HCT116 (cell line): ENCODE data around the gene PDHB. TPM values are rescaled to one million over a fixed set of nuclear protein-coding genes. Genes with fewer than 3 reads are reported as not detected.
"Not testable (repeated sequence)": the region's sequence is repeated elsewhere in the genome, so short reads cannot be mapped to it uniquely, and the experiment has no call there.

Experiments used
- ATAC-seq: fragments of 200-7000 bp; cut with Tn5 transposase; 2 replicates; pipeline ENCODE4 v1.9.1; 2020; ENCODE audit warnings: mild to moderate bottlenecking, moderate library complexity
- BruUV-seq: library from RNA; stranded (reverse); fragments of 400-500 nt; replicated peaks from 2 replicates; lab custom pipeline; 2021; lab: Mats Ljungman, UMichigan
- CTCF ChIA-PET: fragments of 300-600 bp; sonication (Branson Sonifier 250); formaldehyde crosslinking; loops from one replicate; lab custom pipeline; 2021; ENCODE audit warnings: antibody characterized with exemption; lab: Charles Lee
- POLR2A ChIA-PET: fragments of 300-600, 350-600 bp; sonication (Branson Sonifier 250); formaldehyde crosslinking; loops from one replicate; lab custom pipeline; 2021; ENCODE audit warnings: antibody characterized with exemption; lab: Charles Lee
- RAD21 ChIA-PET, 2 experiments: fragments of 300-600 bp; sonication (Branson Sonifier 250); formaldehyde crosslinking; loops; one replicate each; lab custom pipeline; 2023; ENCODE audit warnings: low total read pairs in 2 of 2; ENCODE audit not compliant: uncharacterized antibody in 2 of 2, unreplicated experiment in 2 of 2, low non-redundant PET in 1 of 2; lab: Charles Lee
- DNase-seq: peaks from one replicate; pipeline ENCODE4 v3.0.0-alpha.2; 2010; ENCODE audit warnings: low read depth, low spot score
- H2AFZ ChIP-seq: fragments of 200-600 bp; shearing (Covaris generic), sonication (generic); 2 replicates; pipeline ENCODE4 v1.6.1; 2017; ENCODE audit warnings: low read depth, mixed run types, mixed read lengths, antibody characterized with exemption, low read length; ENCODE audit not compliant: poor library complexity, severe bottlenecking
- H3K27ac ChIP-seq: 2 replicates; pipeline ENCODE4 v1.5.1; 2012; ENCODE audit warnings: low read depth, low read length
- H3K27me3 ChIP-seq: fragments of 200-600 bp; sonication (generic); 2 replicates; pipeline ENCODE4 v1.6.1; 2016; ENCODE audit warnings: mixed run types, low read length, mixed read lengths; ENCODE audit not compliant: insufficient read depth
- H3K36me3 ChIP-seq, 2 experiments: fragments of 200-500 bp in 1 of 2; fragments of 200-600 bp in 1 of 2; sonication (Bioruptor generic) in 1 of 2; sonication (generic) in 1 of 2; 2 replicates each; pipeline versions ENCODE4 v1.5.1 to v1.6.1; 2014 to 2016; ENCODE audit warnings: low read length in 2 of 2, inconsistent platforms in 1 of 2, mixed read lengths in 1 of 2, mixed run types in 1 of 2; ENCODE audit not compliant: insufficient read depth in 2 of 2, control insufficient read depth in 1 of 2
- H3K4me1 ChIP-seq, 2 experiments: fragments of 200-600 bp in 1 of 2; sonication (generic) in 1 of 2; 2 replicates each; pipeline versions ENCODE4 v1.5.1 to v1.6.1; 2012 to 2017; ENCODE audit warnings: low read length in 2 of 2, inconsistent platforms in 1 of 2, mild to moderate bottlenecking in 1 of 2, mixed read lengths in 1 of 2, mixed run types in 1 of 2, moderate library complexity in 1 of 2; ENCODE audit not compliant: insufficient read depth in 2 of 2, control insufficient read depth in 1 of 2
- H3K4me2 ChIP-seq: fragments of 200-600 bp; sonication (generic); 2 replicates; pipeline ENCODE4 v1.6.1; 2017; ENCODE audit warnings: mixed run types, low read length, mixed read lengths
- H3K4me3 ChIP-seq, 2 experiments: fragments of 200-600 bp in 1 of 2; sonication (generic) in 1 of 2; replicated peaks in 1 of 2; 2 replicates each; pipeline ENCODE4 v1.5.1; 2011 to 2016; ENCODE audit warnings: low read length in 2 of 2, control low read depth in 1 of 2, low read depth in 1 of 2, mild to moderate bottlenecking in 1 of 2, mixed read lengths in 1 of 2, mixed run types in 1 of 2
- H3K79me2 ChIP-seq: fragments of 200-600 bp; sonication (generic); 2 replicates; pipeline ENCODE4 v1.6.1; 2017; ENCODE audit warnings: mild to moderate bottlenecking, mixed run types, low read length, moderate library complexity, mixed read lengths; ENCODE audit not compliant: insufficient read depth
- H3K9ac ChIP-seq: fragments of 200-600 bp; sonication (generic); 2 replicates; pipeline ENCODE4 v1.6.1; 2016; ENCODE audit warnings: low read length, mixed read lengths
- H3K9me2 ChIP-seq: fragments of 200-600 bp; sonication (generic), shearing (Covaris generic); 2 replicates; pipeline ENCODE4 v1.6.1; 2017; ENCODE audit warnings: mixed run types, mild to moderate bottlenecking, moderate library complexity; ENCODE audit not compliant: insufficient read depth
- H3K9me3 ChIP-seq, 2 experiments: fragments of 200-500 bp in 1 of 2; fragments of 200-600 bp in 1 of 2; sonication (Bioruptor generic) in 1 of 2; sonication (generic) in 1 of 2; 2 replicates each; pipeline ENCODE4 v1.6.1; 2014 to 2017; ENCODE audit warnings: low read length in 2 of 2, mixed read lengths in 2 of 2, inconsistent platforms in 1 of 2, low read depth in 1 of 2, mild to moderate bottlenecking in 1 of 2, mixed run types in 1 of 2, moderate library complexity in 1 of 2; ENCODE audit not compliant: control insufficient read depth in 1 of 2, insufficient read depth in 1 of 2
- H4K20me1 ChIP-seq: fragments of 200-600 bp; sonication (generic), shearing (Covaris generic); 2 replicates; pipeline ENCODE4 v1.6.1; 2017; ENCODE audit warnings: mixed run types, mild to moderate bottlenecking, moderate library complexity; ENCODE audit not compliant: insufficient read depth
- ATF3 ChIP-seq: IDR thresholded peaks from 2 replicates; pipeline ENCODE4 v1.6.1; 2012
- CBX3 ChIP-seq: IDR thresholded peaks from 2 replicates; pipeline ENCODE4 v1.6.1; 2012; ENCODE audit warnings: low read depth
- CEBPB ChIP-seq: IDR thresholded peaks from 2 replicates; pipeline ENCODE4 v1.6.1; 2012; ENCODE audit warnings: low read depth
- CTCF ChIP-seq, 3 experiments: fragments of 200-600 bp in 1 of 3; sonication (generic) in 1 of 3; IDR thresholded peaks in 2 of 3; conservative IDR thresholded peaks in 1 of 3; 2 replicates each; pipeline ENCODE4 v1.5.1; 2012 to 2017; ENCODE audit warnings: low read depth in 2 of 3, low read length in 2 of 3, antibody characterized with exemption in 1 of 3, borderline replicate concordance in 1 of 3, control low read depth in 1 of 3, mild to moderate bottlenecking in 1 of 3, mixed read lengths in 1 of 3, mixed run types in 1 of 3, moderate library complexity in 1 of 3; ENCODE audit not compliant: insufficient read depth in 1 of 3
- EGR1 ChIP-seq: IDR thresholded peaks from 2 replicates; pipeline ENCODE4 v1.6.1; 2012; ENCODE audit warnings: low read depth
- EZH2phosphoT487 ChIP-seq: fragments of 200-600 bp; IDR thresholded peaks from 2 replicates; pipeline ENCODE4 v1.6.1; 2018; ENCODE audit warnings: antibody characterized with exemption, borderline replicate concordance
- FOSL1 ChIP-seq: IDR thresholded peaks from 2 replicates; pipeline ENCODE4 v1.6.1; 2012; ENCODE audit warnings: low read depth
- JUND ChIP-seq: IDR thresholded peaks from 2 replicates; pipeline ENCODE4 v1.6.1; 2012
- POLR2A ChIP-seq: IDR thresholded peaks from 2 replicates; pipeline ENCODE4 v1.7.0; 2011; ENCODE audit warnings: borderline replicate concordance; ENCODE audit not compliant: insufficient read depth, insufficient read length; ENCODE audit errors: extremely low read depth
- POLR2AphosphoS5 ChIP-seq: IDR thresholded peaks from 2 replicates; pipeline ENCODE4 v1.6.1; 2011; ENCODE audit warnings: mild to moderate bottlenecking, low read depth, low read length, moderate library complexity
- SP1 ChIP-seq: IDR thresholded peaks from 2 replicates; pipeline ENCODE4 v1.6.1; 2012; ENCODE audit warnings: low read depth
- SRF ChIP-seq: IDR thresholded peaks from 2 replicates; pipeline ENCODE4 v1.6.1; 2012; ENCODE audit warnings: low read depth
- TCF7L2 ChIP-seq: IDR thresholded peaks from 2 replicates; pipeline ENCODE4 v1.7.0; 2011; ENCODE audit warnings: borderline replicate concordance, inconsistent platforms; ENCODE audit not compliant: insufficient read depth, insufficient read length; ENCODE audit errors: extremely low read depth
- YY1 ChIP-seq: IDR thresholded peaks from 2 replicates; pipeline ENCODE4 v1.6.1; 2011; ENCODE audit warnings: low read length, low read depth, moderate library complexity, mild to moderate bottlenecking; ENCODE audit not compliant: insufficient replicate concordance; ENCODE audit errors: extremely low read depth
- ZNF274 ChIP-seq: fragments of 200-500 bp; sonication (Bioruptor generic); IDR thresholded peaks from 2 replicates; pipeline ENCODE4 v1.6.1; 2014; ENCODE audit warnings: mild to moderate bottlenecking, low read depth, low read length, inconsistent platforms
- intact Hi-C: fragments of 100-400 bp; cut with micrococcal nuclease; formaldehyde crosslinking; loops from 2 replicates; pipeline ENCODE4 v1.10.0; 2022
- total RNA-seq: library from RNA; stranded (reverse); gene quantifications from one replicate; pipeline ENCODE4 v1.2.1, GENCODE V29; 2021; ENCODE audit not compliant: unreplicated experiment

Gene PDHB
- total RNA-seq, 1 experiment from 2014 or later: 60.2 TPM

- no peaks in the 10 kb centered on the region for H3K79me2 ChIP-seq
- H4K20me1 ChIP-seq: no peaks in the 10 kb centered on the region
- no peaks in the 10 kb centered on the region for H3K9me2 ChIP-seq
- ChIA-PET RAD21 (no interaction called here), POLR2A (no interaction called here), CTCF (no interaction called here)
- H3K9me3 ChIP-seq: no peaks in the 10 kb centered on the region
- H2AFZ ChIP-seq: no peak overlapping the region
- no peaks in the 10 kb centered on the region for H3K27me3 ChIP-seq
- no peaks in the 10 kb centered on the region for H3K4me1 ChIP-seq
- no peak overlapping the region for H3K9ac ChIP-seq
- no peak overlapping the region for H3K4me2 ChIP-seq
- H3K4me3 ChIP-seq: no peak overlapping the region
- no peak overlapping the region for H3K27ac ChIP-seq
- DNase-seq (no peak), ATAC-seq (no peak)
- no TSS peak for BruUV-seq
- intact Hi-C loops: no loop called here
- no peaks in the 10 kb centered on the region for H3K36me3 ChIP-seq
- no peak for TF ChIP-seq EZH2phosphoT487
- TF ChIP-seq POLR2AphosphoS5: no peak
- TF ChIP-seq CTCF (IDR thresholded peaks at IDR 0.05 in 2 of 3, conservative IDR thresholded peaks at IDR 0.05 in 1 of 3; ENCODE audit: borderline replicate concordance in 1 of 3, insufficient read depth in 1 of 3, low read depth in 2 of 3, low read length in 2 of 3): no peak
- TF ChIP-seq JUND: no peak
- no peak for TF ChIP-seq POLR2A
- no peak for TF ChIP-seq TCF7L2
- TF ChIP-seq ZNF274: no peak
- TF ChIP-seq CBX3: no peak
- no peak for TF ChIP-seq SP1
- TF ChIP-seq YY1: no peak
- TF ChIP-seq SRF: no peak
- TF ChIP-seq EGR1: no peak
- TF ChIP-seq ATF3: no peak
- no peak for TF ChIP-seq CEBPB
- no peak for TF ChIP-seq FOSL1
Measured at GRCh38 chr3:58441514-58442450, 8.2 kb upstream of the PDHB start.

DNA sequence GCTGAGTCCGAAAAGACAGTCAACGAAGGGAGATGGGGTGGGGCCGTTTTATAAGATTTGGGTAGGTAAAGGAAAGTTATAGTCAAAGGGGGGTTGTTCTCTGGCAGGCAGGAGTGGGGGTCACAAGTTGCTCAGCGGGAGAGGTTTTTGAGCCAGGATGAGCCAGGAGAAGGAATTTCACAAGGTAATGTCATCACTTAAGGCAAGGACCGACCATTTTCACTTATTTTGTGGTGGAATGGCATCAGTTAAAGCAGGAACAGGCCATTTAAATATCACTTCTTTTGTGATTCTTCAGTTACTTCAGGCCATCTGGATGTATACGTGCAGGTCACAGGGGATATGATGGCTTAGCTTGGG lies 7.3 kb upstream of the PDHB start:
- H3K4me1 ChIP-seq, H3K79me2 ChIP-seq, H3K27me3 ChIP-seq, BruUV-seq, H3K4me2 ChIP-seq, H3K9me3 ChIP-seq, ATAC-seq, H3K9me2 ChIP-seq, H2AFZ ChIP-seq, POLR2A ChIA-PET, DNase-seq, H3K4me3 ChIP-seq, RAD21 ChIA-PET, H3K9ac ChIP-seq, H3K36me3 ChIP-seq, intact Hi-C loops, H3K27ac ChIP-seq, H4K20me1 ChIP-seq: not testable (repeated sequence)
- CTCF ChIA-PET: interaction anchor here (0.7 kb wide), 1 partner anchor 197 kb away, joined by 3 read pairs; no protein-coding TSS in a partner anchor
